ENCODE data around the gene SLC35F2.

SLC35F2 gene

DNA sequence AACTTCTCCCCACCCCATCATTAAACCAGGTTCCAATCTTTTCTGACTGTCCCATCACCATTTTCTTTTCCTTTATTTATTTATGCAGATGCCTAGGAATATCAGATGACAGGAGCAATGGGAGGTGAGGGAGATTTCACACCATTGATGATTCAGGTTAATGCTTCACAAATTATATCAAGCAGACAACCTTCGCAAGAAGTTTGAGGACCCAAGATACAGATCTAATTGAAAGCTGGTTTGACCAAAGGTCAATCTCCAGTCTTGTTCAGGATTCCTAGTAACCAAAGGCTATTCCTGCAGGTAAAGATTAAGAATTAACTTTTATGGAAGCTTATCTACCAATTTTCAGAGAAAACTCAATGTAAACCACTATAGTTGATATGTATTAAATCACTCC, 54.4 kb downstream of the SLC35F2 start:
- no peak for TF ChIP-seq CTCF (conservative IDR thresholded peaks at IDR 0.05; ENCODE audit: low read length)
- DNase-seq (ENCODE audit: low read depth): no peak
- no peak overlapping the region for H3K4me3 ChIP-seq (ENCODE audit: low read length)

DNA sequence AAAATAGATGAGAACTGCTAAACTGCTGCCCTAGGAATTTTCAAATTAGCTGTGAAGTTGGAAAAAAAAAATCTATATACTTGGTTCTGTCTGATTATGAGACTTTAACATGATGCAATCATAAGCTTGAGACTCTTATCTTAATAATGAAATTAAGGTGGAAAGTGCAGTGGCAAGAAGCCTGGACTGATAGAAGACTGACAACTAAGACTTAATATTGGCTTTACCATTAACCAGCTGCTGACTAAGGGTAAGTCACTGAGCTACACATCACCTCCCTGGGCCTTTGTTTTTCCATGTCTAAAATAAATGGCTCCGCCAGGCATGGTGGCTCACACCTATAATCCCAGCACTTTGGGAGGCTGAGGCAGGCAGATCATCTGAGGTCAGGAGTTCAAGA, 56.9 kb downstream of the SLC35F2 start:
- DNase-seq (ENCODE audit: low read depth): no peak
- no peak for TF ChIP-seq CTCF (conservative IDR thresholded peaks at IDR 0.05; ENCODE audit: low read length)
- H3K4me3 ChIP-seq (ENCODE audit: low read length): no peak overlapping the region

DNA sequence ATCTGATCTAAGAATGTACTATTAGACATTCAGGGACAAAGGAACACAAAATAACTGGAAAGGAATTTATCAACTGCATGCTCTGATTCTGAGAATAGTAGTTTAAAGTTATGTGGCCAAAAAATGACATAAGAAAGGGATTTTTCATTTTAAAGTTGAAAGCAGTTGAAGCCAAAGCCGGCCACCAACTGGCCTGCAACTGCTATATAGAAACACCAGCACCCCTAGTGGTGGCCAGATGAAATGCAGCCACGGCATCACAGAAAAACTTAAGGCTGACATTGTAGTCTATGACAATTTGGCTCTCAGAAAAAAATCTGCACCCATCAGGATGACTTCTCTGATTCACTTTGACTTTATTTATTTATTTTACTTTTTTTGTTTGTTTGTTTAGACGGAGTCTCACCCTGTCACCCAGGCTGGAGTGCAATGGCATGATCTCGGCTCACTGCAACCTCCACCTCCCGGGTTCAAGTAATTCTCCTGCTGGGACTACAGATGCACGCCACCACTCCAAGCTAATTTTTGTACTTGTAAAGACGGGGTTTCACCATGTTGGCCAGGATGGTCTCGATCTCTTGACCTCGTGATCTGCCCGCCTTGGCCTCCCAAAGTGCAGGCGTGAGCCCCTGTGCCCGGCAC, 59.2 kb downstream of the SLC35F2 start:
- peak; percentile 69 for DNase-seq (ENCODE audit: low read depth)
- TF ChIP-seq CTCF (conservative IDR thresholded peaks at IDR 0.05; ENCODE audit: low read length): peak; percentile 98
- no peak overlapping the region for H3K4me3 ChIP-seq (ENCODE audit: low read length)

GRCh38 chr11:107792049-107792443, 66.5 kb downstream of the SLC35F2 start:
- DNase-seq (ENCODE audit: low read depth): no peak
- no peak overlapping the region for H3K4me3 ChIP-seq (ENCODE audit: low read length)
- TF ChIP-seq CTCF (conservative IDR thresholded peaks at IDR 0.05; ENCODE audit: low read length): no peak

DNA sequence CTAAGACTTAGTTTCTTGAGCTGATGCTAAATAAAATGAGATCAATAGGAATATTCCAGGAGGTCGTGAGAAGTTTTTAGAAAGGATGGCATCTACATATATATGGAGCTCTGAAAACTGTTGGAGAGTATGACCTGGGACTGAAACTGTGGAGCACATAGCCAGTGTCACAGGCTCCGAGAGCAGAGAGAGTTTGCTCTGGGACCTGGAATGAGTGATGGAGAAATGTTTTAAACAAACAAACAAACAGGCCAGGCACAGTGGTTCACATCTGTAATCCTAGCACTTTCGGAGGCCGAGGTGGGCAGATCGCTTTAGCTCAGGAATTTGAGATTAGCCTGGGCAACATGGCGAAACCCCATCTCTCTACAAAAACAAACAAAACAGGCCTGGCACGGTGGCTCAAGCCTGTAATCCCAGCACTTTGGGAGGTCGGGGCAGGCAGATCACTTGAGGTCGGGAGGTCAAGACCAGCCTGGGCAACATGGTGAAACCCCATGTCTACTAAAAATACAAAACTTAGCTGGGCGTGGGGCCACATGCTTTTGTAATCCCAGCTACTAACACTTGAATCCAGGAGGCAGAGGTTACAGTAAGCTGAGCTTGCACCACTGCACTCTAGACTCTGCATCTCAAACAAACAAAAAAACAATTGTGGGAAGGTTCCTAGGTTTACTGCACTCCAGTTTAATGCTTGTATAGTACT, 67.1 kb downstream of the SLC35F2 start:
- TF ChIP-seq CTCF (conservative IDR thresholded peaks at IDR 0.05; ENCODE audit: low read length): no peak

GRCh38 chr11:107789767-107790166, 68.8 kb downstream of the SLC35F2 start:
- DNase-seq (ENCODE audit: low read depth): no peak
- H3K4me3 ChIP-seq (ENCODE audit: low read length): no peak overlapping the region
- TF ChIP-seq CTCF (conservative IDR thresholded peaks at IDR 0.05; ENCODE audit: low read length): no peak

More for the DNA sequence above, 67.1 kb downstream of the SLC35F2 start:
- DNase-seq (ENCODE audit: low read depth): no peak
- no peak overlapping the region for H3K4me3 ChIP-seq (ENCODE audit: low read length)

DNA sequence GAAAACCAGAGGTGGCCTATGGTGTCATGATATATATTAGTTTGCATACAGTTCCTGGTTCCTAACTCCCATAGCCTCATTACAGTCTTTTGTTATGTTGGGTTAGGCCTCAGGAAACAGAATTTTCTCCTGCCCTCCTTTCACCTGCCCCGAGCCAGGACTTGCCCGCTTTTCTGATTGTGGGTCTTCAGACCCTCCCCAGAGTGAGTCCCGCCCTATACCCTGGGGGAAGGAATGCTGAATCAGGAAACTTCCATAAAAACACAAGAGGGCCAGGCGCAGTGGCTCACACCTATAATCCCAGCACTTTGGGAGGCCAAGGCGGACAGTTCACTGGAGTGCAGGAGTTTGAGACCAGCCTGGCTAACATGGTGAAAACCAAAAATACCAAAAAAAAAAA, 70.9 kb downstream of the SLC35F2 start:
- no peak overlapping the region for H3K4me3 ChIP-seq (ENCODE audit: low read length)
- no peak for DNase-seq (ENCODE audit: low read depth)
- no peak for TF ChIP-seq CTCF (conservative IDR thresholded peaks at IDR 0.05; ENCODE audit: low read length)

Data from AG10803 (cell line).